Measurements from ENCODE around the gene VILL.

Gene VILL

GRCh38 chr3:38017445-38018295 lies 27.1 kb downstream of the VILL start:
- Histone ChIP-seq H3K56ac (ENCODE audit: low read length) (no peak overlapping the region), H3K18ac (ENCODE audit: low read length) (no peak overlapping the region), H2AK5ac (ENCODE audit: low read length) (no peak overlapping the region), H4K5ac (ENCODE audit: low read length) (no peak overlapping the region), H3K27me3 (ENCODE audit: insufficient read depth, low read length, poor library complexity) (no peaks in the 10 kb centered on the region), H3K9ac (ENCODE audit: low read length) (no peak overlapping the region), H3K4me1 (ENCODE audit: control insufficient read depth, low read depth, low read length) (no peaks in the 10 kb centered on the region), H3K4me2 (ENCODE audit: low read length) (no peak overlapping the region), H3K36me3 (ENCODE audit: control insufficient read depth, insufficient read depth, low read length) (no peaks in the 10 kb centered on the region), H2BK15ac (replicated peaks; ENCODE audit: low read depth) (no peak overlapping the region), H3K4me3 (ENCODE audit: low read length) (no peak overlapping the region), H2BK120ac (ENCODE audit: low read depth, low read length) (no peak overlapping the region), H4K8ac (ENCODE audit: low read depth, low read length) (no peak overlapping the region), H3K27ac (ENCODE audit: low read depth, low read length) (no peak overlapping the region), H3K23ac (ENCODE audit: low read length) (no peak overlapping the region), H3K79me2 (ENCODE audit: control insufficient read depth, insufficient read depth, low read length) (no peaks in the 10 kb centered on the region), H3K4ac (ENCODE audit: low read depth, low read length) (no peak overlapping the region), H2BK5ac (ENCODE audit: low read length) (no peak overlapping the region), H3K79me1 (ENCODE audit: low read length) (no peaks in the 10 kb centered on the region)
- no peak for DNase-seq
- no CpG with 5 or more reads among the region's 9 CpGs for WGBS (ENCODE audit: extremely low coverage, insufficient coverage, low lambda C conversion rate)

- Histone ChIP-seq H2AK5ac (ENCODE audit: low read length) (no peak overlapping the region), H3K4me1 (ENCODE audit: control insufficient read depth, low read depth, low read length) (peaks cover under 1% of the 10 kb centered on the region), H3K18ac (ENCODE audit: low read length) (no peak overlapping the region), H3K4me2 (ENCODE audit: low read length) (no peak overlapping the region), H3K79me2 (ENCODE audit: control insufficient read depth, insufficient read depth, low read length) (no peaks in the 10 kb centered on the region), H3K4me3 (ENCODE audit: low read length) (no peak overlapping the region), H3K56ac (ENCODE audit: low read length) (no peak overlapping the region), H3K79me1 (ENCODE audit: low read length) (no peaks in the 10 kb centered on the region), H4K5ac (ENCODE audit: low read length) (no peak overlapping the region), H3K27ac (ENCODE audit: low read depth, low read length) (no peak overlapping the region), H3K36me3 (ENCODE audit: control insufficient read depth, insufficient read depth, low read length) (no peaks in the 10 kb centered on the region), H3K23ac (ENCODE audit: low read length) (no peak overlapping the region), H2BK15ac (replicated peaks; ENCODE audit: low read depth) (no peak overlapping the region), H3K9ac (ENCODE audit: low read length) (no peak overlapping the region), H2BK5ac (ENCODE audit: low read length) (no peak overlapping the region), H3K4ac (ENCODE audit: low read depth, low read length) (no peak overlapping the region), H2BK120ac (ENCODE audit: low read depth, low read length) (no peak overlapping the region), H4K8ac (ENCODE audit: low read depth, low read length) (no peak overlapping the region), H3K27me3 (ENCODE audit: insufficient read depth, low read length, poor library complexity) (no peaks in the 10 kb centered on the region)
- WGBS (ENCODE audit: extremely low coverage, insufficient coverage, low lambda C conversion rate) = no CpG with 5 or more reads among the region's 13 CpGs
- DNase-seq = no peak
Observed at GRCh38 chr3:38018296-38019266, 28.0 kb downstream of the VILL start.

GRCh38 chr3:38019658-38020341 lies 29.2 kb downstream of the VILL start:
- Histone ChIP-seq H3K4ac (ENCODE audit: low read depth, low read length) (no peak overlapping the region), H3K4me3 (ENCODE audit: low read length) (no peak overlapping the region), H3K79me2 (ENCODE audit: control insufficient read depth, insufficient read depth, low read length) (no peaks in the 10 kb centered on the region), H2BK15ac (replicated peaks; ENCODE audit: low read depth) (no peak overlapping the region), H3K4me2 (ENCODE audit: low read length) (no peak overlapping the region), H3K56ac (ENCODE audit: low read length) (no peak overlapping the region), H3K9ac (ENCODE audit: low read length) (no peak overlapping the region), H3K4me1 (ENCODE audit: control insufficient read depth, low read depth, low read length) (peaks cover 3% of the 10 kb centered on the region), H4K8ac (ENCODE audit: low read depth, low read length) (no peak overlapping the region), H3K27me3 (ENCODE audit: insufficient read depth, low read length, poor library complexity) (no peaks in the 10 kb centered on the region), H3K18ac (ENCODE audit: low read length) (no peak overlapping the region), H3K27ac (ENCODE audit: low read depth, low read length) (no peak overlapping the region), H3K79me1 (ENCODE audit: low read length) (no peaks in the 10 kb centered on the region), H2BK5ac (ENCODE audit: low read length) (no peak overlapping the region), H2BK120ac (ENCODE audit: low read depth, low read length) (no peak overlapping the region), H4K5ac (ENCODE audit: low read length) (no peak overlapping the region), H2AK5ac (ENCODE audit: low read length) (no peak overlapping the region), H3K36me3 (ENCODE audit: control insufficient read depth, insufficient read depth, low read length) (no peaks in the 10 kb centered on the region), H3K23ac (ENCODE audit: low read length) (no peak overlapping the region)
- DNase-seq = no peak
- WGBS (ENCODE audit: extremely low coverage, insufficient coverage, low lambda C conversion rate) = no CpG with 5 or more reads among the region's 10 CpGs

- no peak overlapping the region for H4K5ac ChIP-seq (ENCODE audit: low read length)
- no peaks in the 10 kb centered on the region for H3K79me1 ChIP-seq (ENCODE audit: low read length)
- H3K27ac ChIP-seq (ENCODE audit: low read depth, low read length) = no peak overlapping the region
- H3K36me3 ChIP-seq (ENCODE audit: control insufficient read depth, insufficient read depth, low read length) = no peaks in the 10 kb centered on the region
- no peak overlapping the region for H2AK5ac ChIP-seq (ENCODE audit: low read length)
- H3K4me1 ChIP-seq (ENCODE audit: control insufficient read depth, low read depth, low read length) = peaks cover 4% of the 10 kb centered on the region
- H3K4me2 ChIP-seq (ENCODE audit: low read length) = no peak overlapping the region
- H3K4me3 ChIP-seq (ENCODE audit: low read length) = no peak overlapping the region
- H2BK5ac ChIP-seq (ENCODE audit: low read length) = no peak overlapping the region
- no peaks in the 10 kb centered on the region for H3K27me3 ChIP-seq (ENCODE audit: insufficient read depth, low read length, poor library complexity)
- H3K18ac ChIP-seq (ENCODE audit: low read length) = no peak overlapping the region
- DNase-seq = no peak
- H3K4ac ChIP-seq (ENCODE audit: low read depth, low read length) = no peak overlapping the region
- H3K56ac ChIP-seq (ENCODE audit: low read length) = no peak overlapping the region
- H2BK15ac ChIP-seq (replicated peaks; ENCODE audit: low read depth) = no peak overlapping the region
- no peak overlapping the region for H4K8ac ChIP-seq (ENCODE audit: low read depth, low read length)
- no peak overlapping the region for H3K9ac ChIP-seq (ENCODE audit: low read length)
- H3K23ac ChIP-seq (ENCODE audit: low read length) = no peak overlapping the region
- WGBS (ENCODE audit: extremely low coverage, insufficient coverage, low lambda C conversion rate) = no CpG with 5 or more reads among the region's 3 CpGs
- H2BK120ac ChIP-seq (ENCODE audit: low read depth, low read length) = no peak overlapping the region
- H3K79me2 ChIP-seq (ENCODE audit: control insufficient read depth, insufficient read depth, low read length) = no peaks in the 10 kb centered on the region
Observed at GRCh38 chr3:38020342-38020726, 29.7 kb downstream of the VILL start.

GRCh38 chr3:38021196-38021595 lies 30.6 kb downstream of the VILL start:
- no peak for DNase-seq
- Histone ChIP-seq H2BK120ac (ENCODE audit: low read depth, low read length) (no peak overlapping the region), H3K27me3 (ENCODE audit: insufficient read depth, low read length, poor library complexity) (no peaks in the 10 kb centered on the region), H2AK5ac (ENCODE audit: low read length) (no peak overlapping the region), H3K4ac (ENCODE audit: low read depth, low read length) (no peak overlapping the region), H3K36me3 (ENCODE audit: control insufficient read depth, insufficient read depth, low read length) (no peaks in the 10 kb centered on the region), H4K8ac (ENCODE audit: low read depth, low read length) (no peak overlapping the region), H3K27ac (ENCODE audit: low read depth, low read length) (no peak overlapping the region), H3K79me2 (ENCODE audit: control insufficient read depth, insufficient read depth, low read length) (no peaks in the 10 kb centered on the region), H3K4me3 (ENCODE audit: low read length) (no peak overlapping the region), H3K4me2 (ENCODE audit: low read length) (no peak overlapping the region), H3K9ac (ENCODE audit: low read length) (no peak overlapping the region), H3K4me1 (ENCODE audit: control insufficient read depth, low read depth, low read length) (peaks cover 6% of the 10 kb centered on the region), H2BK15ac (replicated peaks; ENCODE audit: low read depth) (no peak overlapping the region), H3K23ac (ENCODE audit: low read length) (no peak overlapping the region), H4K5ac (ENCODE audit: low read length) (no peak overlapping the region), H3K56ac (ENCODE audit: low read length) (no peak overlapping the region), H2BK5ac (ENCODE audit: low read length) (no peak overlapping the region), H3K79me1 (ENCODE audit: low read length) (no peaks in the 10 kb centered on the region), H3K18ac (ENCODE audit: low read length) (no peak overlapping the region)
- WGBS (ENCODE audit: extremely low coverage, insufficient coverage, low lambda C conversion rate) = no CpG with 5 or more reads among the region's 4 CpGs
